Cardiac fibroblast (primary cell): ENCODE results near the gene FOXK1.

Source experiments
- DNase-seq, 2 donors: peaks; one replicate each; pipeline versions ENCODE4 v3.0.0 to v3.0.0-alpha.2; 2010; ENCODE audit warnings: low read depth in 2 of 2
- H3K4me3 ChIP-seq, 2 donors: replicated peaks in 1 of 2; 1 replicate in 1 of 2; 2 replicates in 1 of 2; pipeline ENCODE4 v1.5.1; 2011; ENCODE audit warnings: low read depth in 2 of 2, low read length in 2 of 2, mild to moderate bottlenecking in 2 of 2, moderate library complexity in 1 of 2
- TF ChIP-seq, protein P1 (sequence below): IDR thresholded peaks from one replicate; pipeline ENCODE4 v1.5.1; 2011; ENCODE audit warnings: low read depth, mild to moderate bottlenecking, low read length, inconsistent platforms

The FOXK1 gene

DNA sequence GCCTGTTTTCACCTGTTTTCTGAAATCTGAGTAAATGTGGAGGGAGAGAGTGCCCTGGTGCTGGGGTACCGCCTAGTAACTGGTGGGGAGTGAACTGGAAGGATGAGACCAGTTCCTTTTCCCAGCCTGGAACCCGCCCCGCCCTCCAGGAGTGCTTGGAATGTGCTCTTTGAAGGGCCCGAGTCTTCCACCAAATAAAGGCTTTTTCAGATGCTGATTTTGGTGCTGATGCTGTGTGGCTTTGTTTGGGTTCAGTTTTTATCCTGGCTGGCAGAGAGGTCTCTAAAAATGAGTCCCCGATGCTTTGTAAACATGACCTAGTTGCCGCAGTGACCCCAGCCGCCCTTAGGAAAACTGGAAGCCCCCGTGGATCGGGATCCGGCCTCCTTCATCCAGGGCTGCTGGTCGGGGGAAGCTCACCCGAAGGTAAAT is 25.9 kb downstream of the FOXK1 start:
- TF ChIP-seq, protein P1, sequence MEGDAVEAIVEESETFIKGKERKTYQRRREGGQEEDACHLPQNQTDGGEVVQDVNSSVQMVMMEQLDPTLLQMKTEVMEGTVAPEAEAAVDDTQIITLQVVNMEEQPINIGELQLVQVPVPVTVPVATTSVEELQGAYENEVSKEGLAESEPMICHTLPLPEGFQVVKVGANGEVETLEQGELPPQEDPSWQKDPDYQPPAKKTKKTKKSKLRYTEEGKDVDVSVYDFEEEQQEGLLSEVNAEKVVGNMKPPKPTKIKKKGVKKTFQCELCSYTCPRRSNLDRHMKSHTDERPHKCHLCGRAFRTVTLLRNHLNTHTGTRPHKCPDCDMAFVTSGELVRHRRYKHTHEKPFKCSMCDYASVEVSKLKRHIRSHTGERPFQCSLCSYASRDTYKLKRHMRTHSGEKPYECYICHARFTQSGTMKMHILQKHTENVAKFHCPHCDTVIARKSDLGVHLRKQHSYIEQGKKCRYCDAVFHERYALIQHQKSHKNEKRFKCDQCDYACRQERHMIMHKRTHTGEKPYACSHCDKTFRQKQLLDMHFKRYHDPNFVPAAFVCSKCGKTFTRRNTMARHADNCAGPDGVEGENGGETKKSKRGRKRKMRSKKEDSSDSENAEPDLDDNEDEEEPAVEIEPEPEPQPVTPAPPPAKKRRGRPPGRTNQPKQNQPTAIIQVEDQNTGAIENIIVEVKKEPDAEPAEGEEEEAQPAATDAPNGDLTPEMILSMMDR, result no peak
- H3K4me3 ChIP-seq, result no peak overlapping the region
- DNase-seq, result no peak

DNA sequence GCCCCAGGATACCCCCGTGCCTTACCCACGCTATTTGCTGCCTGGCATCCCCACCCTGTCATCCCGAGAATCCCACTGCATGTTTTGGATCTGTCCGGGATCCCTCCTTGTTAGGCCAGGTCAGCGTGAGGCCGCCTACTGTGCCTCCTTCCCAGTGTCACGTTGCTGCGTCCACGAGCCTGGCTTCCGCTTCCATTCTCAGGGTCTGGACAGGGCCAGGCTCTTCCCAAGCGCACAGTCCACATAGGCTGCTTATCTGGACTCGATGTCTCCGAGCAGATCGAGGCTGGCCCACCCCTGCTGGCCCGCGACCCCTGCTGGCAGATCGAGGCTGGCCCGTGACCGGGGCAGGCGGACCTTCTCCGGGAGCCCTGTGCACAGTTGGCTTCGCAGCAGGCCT is 27.1 kb downstream of the FOXK1 start:
- no peak for DNase-seq
- H3K4me3 ChIP-seq, result no peak overlapping the region
- TF ChIP-seq, protein P1, result no peak

DNA sequence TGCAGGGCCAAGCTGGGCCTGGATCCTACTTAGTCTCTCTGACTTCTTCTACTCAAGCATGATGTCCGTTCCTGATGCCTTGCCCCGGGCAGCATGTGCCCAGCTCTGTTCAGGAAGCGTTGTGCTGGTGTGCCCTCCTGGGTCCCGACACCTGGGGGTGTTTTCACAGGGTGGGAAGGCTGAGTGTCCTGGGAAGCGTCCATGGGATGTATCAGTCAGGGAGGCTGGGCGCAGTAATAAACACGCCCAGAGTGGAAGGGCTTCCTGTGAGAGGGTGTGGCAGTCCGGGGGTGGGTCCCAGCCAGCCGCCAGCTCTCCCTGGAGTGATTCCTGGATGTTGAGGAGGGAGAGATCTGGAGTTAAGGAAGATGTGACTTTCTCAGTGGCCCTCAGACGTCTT is 29.0 kb downstream of the FOXK1 start:
- TF ChIP-seq, protein P1, result no peak
- DNase-seq, result no peak
- no peak overlapping the region for H3K4me3 ChIP-seq

DNA sequence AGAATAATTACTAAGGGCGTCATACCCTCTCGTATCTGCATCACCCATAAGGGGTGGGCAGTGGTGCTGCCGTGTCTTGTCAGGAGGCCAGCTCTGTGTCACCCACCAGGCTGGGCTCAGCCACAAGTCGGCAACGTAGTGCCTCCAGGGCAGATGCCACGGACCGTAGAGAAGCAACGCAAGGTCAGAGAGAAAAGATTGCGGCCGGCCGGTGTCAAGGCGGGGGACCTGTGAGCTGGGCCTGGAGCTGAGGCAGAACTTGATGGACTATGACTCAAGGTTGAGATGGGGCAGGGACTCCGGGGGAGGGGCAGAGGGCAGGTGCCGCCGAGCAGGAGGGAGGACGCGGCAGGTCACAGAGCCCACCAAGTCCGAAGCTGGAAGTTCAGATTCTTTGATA is 29.5 kb downstream of the FOXK1 start:
- H3K4me3 ChIP-seq, result no peak overlapping the region
- TF ChIP-seq, protein P1, result no peak
- no peak for DNase-seq

DNA sequence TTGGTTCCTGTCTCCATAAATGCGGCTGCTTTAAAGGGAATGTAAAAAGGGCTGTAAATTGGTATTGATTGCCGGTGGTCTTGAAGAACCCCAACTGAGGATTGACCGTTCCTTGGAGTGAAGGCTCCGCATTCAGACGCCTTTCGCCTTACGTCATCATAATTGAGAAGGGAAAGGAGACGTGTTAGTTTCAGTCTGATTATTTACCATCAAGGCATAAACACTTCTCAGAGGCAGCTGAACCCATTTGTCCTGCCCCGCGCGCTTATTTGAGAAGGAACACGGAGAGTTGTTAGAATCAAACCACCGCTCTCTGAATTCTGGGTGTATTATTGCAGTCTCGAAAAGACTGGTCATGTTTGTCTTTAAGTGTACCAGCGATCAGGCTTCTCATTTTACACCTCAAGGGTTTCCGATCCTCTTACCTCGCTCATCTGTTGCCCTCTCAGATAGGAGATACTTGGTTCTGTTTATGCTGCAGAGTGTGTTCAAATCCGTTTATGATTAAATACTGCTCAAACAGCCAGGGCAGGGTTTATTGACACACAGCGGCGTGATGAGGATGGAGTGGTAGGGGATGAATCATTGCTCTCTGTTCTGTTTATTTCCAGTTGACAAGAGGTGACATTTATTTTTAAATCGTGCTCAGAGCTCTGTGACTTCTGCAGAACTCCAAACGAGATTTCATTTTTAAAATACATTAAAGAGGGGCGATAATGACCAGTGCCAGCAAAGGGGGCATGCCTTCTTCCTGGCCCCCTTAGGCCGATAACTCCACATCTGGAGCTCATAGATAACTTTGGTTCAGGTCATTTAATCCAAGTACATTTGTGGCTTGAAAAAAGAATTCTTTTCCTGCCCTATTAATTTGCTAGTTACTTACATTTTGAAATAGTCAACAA is 30.4 kb downstream of the FOXK1 start:
- TF ChIP-seq, protein P1, result no peak
- H3K4me3 ChIP-seq, result no peak overlapping the region

DNA sequence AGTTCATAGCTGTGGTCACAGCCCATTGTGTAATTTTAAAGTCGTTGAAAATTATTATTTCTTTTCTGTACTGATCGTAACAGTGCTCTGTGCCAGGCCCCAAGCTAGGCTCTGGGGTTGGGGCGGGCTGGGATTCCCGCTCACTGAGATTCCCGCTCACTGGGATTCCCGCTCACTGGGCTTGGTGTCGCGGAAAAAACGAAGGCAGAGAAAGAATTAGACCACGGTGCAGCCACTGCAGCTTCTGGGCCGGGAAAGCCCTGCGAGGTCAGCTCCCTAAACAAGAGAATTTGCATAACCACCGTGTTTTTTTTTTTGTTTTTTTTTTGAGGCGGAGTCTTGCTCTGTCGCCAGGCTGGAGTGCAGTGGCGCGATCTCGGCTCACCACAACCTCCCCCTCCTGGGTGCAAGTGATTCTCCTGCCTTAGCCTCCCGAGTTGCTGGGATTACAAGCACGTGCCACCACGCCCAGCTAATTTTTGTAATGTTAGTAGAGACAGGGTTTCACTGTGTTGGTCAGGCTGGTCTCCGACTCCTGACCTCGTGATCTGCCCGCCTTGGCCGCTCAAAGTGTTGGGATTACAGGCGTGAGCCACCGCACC is 31.2 kb downstream of the FOXK1 start:
- peak; percentile 30 to 31 for DNase-seq
- TF ChIP-seq, protein P1, result no peak
- no peak overlapping the region for H3K4me3 ChIP-seq

More for the DNA sequence above, 30.4 kb downstream of the FOXK1 start:
- peak in 1 of 2 donors; percentile 38 for DNase-seq
